Posterior cingulate gyrus (tissue), 11 donors: ENCODE measurements around the gene FSCN2.
A peak's percentile ranks its signal among the peaks of the same experiment; 100 is the strongest.
"Not testable (repeated sequence)": the region's sequence is repeated elsewhere in the genome, so short reads cannot be mapped to it uniquely, and the experiment has no call there.

Experiments used
- DNase-seq, 10 donors: peaks; one replicate each; pipeline versions ENCODE4 v3.0.0 to v3.0.0-alpha.2; 2020 to 2021; ENCODE audit warnings: mixed read lengths in 3 of 10
- intact Hi-C: fragments of 100-400 bp; cut with DNase I; formaldehyde crosslinking; loops from one replicate; pipeline ENCODE4 v1.15.1; 2023

The FSCN2 gene

GRCh38 chr17:81570964-81571363, 42.8 kb downstream of the FSCN2 start:
- intact Hi-C loops, result no loop called here
- peak in 4 of 10 donors; percentile 37 to 90 (median 70) for DNase-seq

GRCh38 chr17:81572563-81573168, 44.5 kb downstream of the FSCN2 start:
- intact Hi-C loops, result no loop called here
- peak in 1 of 10 donors; percentile 56 for DNase-seq

GRCh38 chr17:81573794-81574642, 45.8 kb downstream of the FSCN2 start:
- no peak for DNase-seq
- intact Hi-C loops, result no loop called here

GRCh38 chr17:81574643-81574956, 46.4 kb downstream of the FSCN2 start:
- peak in 2 of 10 donors; percentile 39 to 61 for DNase-seq
- intact Hi-C loops, result no loop called here

GRCh38 chr17:81575836-81576235, 47.7 kb downstream of the FSCN2 start:
- intact Hi-C loops, result no loop called here
- DNase-seq, result no peak

- DNase-seq, result peak in 3 of 10 donors; percentile 45 to 73 (median 67)
- intact Hi-C loops, result no loop called here
These were observed 48.6 kb downstream of the FSCN2 start for GRCh38 chr17:81576621-81577277.

- peak in 3 of 10 donors; percentile 37 to 57 (median 55) for DNase-seq
- intact Hi-C loops, result no loop called here
These were observed 49.3 kb downstream of the FSCN2 start for GRCh38 chr17:81577278-81578000.

GRCh38 chr17:81578038-81578441, 49.9 kb downstream of the FSCN2 start:
- intact Hi-C loops, result no loop called here
- peak in 3 of 10 donors; percentile 52 to 69 (median 66) for DNase-seq

GRCh38 chr17:81578561-81579225, 50.5 kb downstream of the FSCN2 start:
- intact Hi-C loops, result no loop called here
- DNase-seq, result peak in 2 of 10 donors; percentile 6 to 20

GRCh38 chr17:81579298-81579697, 51.1 kb downstream of the FSCN2 start:
- peak in 3 of 10 donors; percentile 2 to 68 (median 28) for DNase-seq
- intact Hi-C loops, result no loop called here

- peak in 4 of 10 donors; percentile 22 to 86 (median 59) for DNase-seq
- intact Hi-C loops, result no loop called here
These were observed 51.7 kb downstream of the FSCN2 start for GRCh38 chr17:81579821-81580321.

GRCh38 chr17:81580481-81580880, 52.3 kb downstream of the FSCN2 start:
- intact Hi-C loops, result no loop called here
- DNase-seq, result peak in 3 of 10 donors; percentile 15 to 67 (median 65)

GRCh38 chr17:81581758-81582157, 53.6 kb downstream of the FSCN2 start:
- DNase-seq, result peak in 2 of 10 donors; percentile 22 to 24
- intact Hi-C loops, result no loop called here

GRCh38 chr17:81582341-81582740, 54.2 kb downstream of the FSCN2 start:
- peak in 1 of 10 donors; percentile 1 for DNase-seq
- intact Hi-C loops, result no loop called here

- intact Hi-C loops, result no loop called here
- peak in 2 of 10 donors; percentile 80 to 89 for DNase-seq
These were observed 54.6 kb downstream of the FSCN2 start for GRCh38 chr17:81582749-81583148.

GRCh38 chr17:81583589-81584342, 55.6 kb downstream of the FSCN2 start:
- no peak for DNase-seq
- intact Hi-C loops, result no loop called here

GRCh38 chr17:81584771-81585170, 56.6 kb downstream of the FSCN2 start:
- DNase-seq, result peak in 2 of 10 donors; percentile 10 to 58
- intact Hi-C loops, result not testable (repeated sequence)

GRCh38 chr17:81586096-81586495, 57.9 kb downstream of the FSCN2 start:
- intact Hi-C loops, result no loop called here
- DNase-seq, result peak in 1 of 10 donors; percentile 33
